NCI-H748 (cell line): ENCODE data around the gene CLEC11A.
A peak's percentile ranks its signal among the peaks of the same experiment; 100 is the strongest.
"Not testable (repeated sequence)": the region's sequence is repeated elsewhere in the genome, so short reads cannot be mapped to it uniquely, and the experiment has no call there.

ENCODE experiments used
- DNase-seq: peaks from one replicate; lab custom pipeline; 2025; ENCODE audit not compliant: unreplicated experiment; lab: John Stamatoyannopoulos, UW

The CLEC11A gene

DNA sequence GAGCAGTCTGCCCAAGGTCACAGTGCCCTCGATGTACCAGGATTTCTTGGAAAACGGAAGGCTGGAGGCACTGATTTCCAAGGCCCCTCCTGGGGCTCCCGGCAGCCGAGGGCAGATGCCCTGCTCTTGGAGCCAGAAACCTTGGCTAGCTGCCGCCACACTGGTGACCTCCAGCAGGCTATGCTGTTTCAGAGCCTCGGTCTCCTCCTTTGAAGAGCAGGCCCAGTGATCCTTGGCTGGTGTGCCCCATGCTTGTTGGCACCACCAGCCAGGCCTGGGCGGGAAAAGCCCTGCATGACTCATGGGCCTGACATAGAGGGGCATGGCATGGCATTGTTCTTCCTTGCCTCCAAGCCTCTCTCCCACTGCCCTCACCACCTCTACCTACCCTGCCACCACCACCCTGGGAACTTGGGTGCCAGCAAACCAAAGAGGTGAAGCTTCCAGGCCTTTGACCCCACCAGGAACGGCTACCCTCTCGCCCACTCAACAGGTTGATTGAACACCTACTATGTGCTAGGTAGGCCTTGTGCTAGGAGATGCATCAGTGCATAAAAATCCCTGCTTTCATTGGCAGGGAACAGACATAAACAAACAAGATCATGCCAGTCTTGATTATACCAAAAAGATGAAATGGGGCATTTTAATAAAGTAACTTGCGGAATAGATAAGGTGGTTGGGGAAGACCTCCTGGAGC is 1.6 kb upstream of the CLEC11A start:
- DNase-seq, result no peak

DNA sequence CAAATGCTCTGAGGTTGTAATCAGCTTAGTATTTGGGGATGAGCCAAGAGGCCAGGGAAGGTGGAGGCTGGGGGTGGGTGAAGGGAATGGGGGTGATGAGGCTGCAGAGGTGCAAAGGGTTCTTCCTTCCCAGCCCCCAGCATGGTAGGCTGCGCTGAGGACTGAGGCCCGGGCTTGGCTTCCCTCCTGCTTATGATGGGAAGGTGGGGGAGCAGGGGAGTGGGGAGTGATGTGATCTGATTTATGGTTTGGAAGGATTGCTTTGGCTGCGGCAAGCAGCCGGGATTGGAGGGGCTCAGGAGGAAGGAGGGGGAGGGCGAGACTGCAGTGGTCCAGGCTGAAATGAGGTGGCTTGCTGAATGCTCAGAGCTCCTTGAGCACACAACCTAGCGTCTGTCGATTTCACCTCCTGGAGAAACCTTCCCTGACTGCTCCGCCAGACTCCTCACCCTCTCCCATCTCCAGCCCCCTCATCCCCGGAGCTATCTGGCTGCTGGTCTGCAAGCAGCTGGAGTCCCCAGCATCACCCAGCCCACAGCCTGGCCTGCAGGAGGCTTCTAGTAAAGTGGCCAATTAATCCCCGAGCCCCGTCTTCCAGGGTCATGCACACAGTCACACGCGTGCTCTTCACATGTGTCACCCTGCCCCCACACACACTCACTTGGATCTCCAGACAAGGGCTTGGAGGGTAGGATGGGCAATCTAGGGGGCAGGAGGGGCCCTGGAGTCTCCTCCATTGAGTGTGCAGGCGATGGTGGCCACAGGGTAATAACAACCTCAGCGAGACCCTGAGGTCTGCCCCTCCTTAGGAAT is 757 bp upstream of the CLEC11A start:
- no peak for DNase-seq

- DNase-seq, result no peak
Measured at GRCh38 chr19:50723735-50724521, 764 bp downstream of the CLEC11A start.

GRCh38 chr19:50724522-50725217 is 1.5 kb downstream of the CLEC11A start:
- peak; percentile 99 for DNase-seq

DNA sequence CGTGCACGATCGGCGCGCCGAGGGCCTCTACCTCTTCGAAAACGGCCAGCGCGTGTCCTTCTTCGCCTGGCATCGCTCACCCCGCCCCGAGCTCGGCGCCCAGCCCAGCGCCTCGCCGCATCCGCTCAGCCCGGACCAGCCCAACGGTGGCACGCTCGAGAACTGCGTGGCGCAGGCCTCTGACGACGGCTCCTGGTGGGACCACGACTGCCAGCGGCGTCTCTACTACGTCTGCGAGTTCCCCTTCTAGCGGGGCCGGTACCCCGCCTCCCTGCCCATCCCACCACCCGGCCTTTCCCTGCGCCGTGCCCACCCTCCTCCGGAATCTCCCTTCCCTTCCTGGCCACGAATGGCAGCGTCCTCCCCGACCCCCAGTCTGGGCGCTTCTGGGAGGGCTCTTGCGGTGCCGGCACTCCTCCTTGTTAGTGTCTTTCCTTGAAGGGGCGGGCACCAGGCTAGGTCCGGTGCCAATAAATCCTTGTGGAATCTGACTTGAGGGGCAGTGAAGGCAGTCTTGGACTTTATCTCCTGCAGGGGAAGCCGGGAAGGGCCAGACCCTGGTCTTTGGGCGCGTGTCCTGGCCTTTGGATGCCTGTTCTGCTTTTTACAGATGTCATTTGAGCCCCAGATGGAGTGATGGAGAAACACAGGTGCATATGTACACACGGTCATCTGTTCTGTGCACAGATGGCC is 2.2 kb downstream of the CLEC11A start:
- DNase-seq, result peak; percentile 62

DNA sequence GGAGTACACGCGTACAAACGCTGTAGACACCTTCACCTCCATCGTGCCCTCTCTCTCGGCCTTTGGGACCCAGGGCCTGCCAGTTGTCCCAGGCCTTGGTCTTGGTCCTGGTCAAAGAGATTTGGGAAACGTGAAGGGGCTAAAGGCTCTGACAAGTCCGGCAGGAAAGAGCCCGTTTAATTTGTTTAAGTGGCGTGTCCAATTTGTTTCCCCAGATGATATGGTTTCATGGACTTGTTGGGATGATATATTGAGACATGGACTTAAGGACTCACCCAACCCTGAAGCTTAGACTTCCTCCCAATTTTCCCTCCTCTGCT is 2.7 kb downstream of the CLEC11A start:
- DNase-seq, result no peak

DNA sequence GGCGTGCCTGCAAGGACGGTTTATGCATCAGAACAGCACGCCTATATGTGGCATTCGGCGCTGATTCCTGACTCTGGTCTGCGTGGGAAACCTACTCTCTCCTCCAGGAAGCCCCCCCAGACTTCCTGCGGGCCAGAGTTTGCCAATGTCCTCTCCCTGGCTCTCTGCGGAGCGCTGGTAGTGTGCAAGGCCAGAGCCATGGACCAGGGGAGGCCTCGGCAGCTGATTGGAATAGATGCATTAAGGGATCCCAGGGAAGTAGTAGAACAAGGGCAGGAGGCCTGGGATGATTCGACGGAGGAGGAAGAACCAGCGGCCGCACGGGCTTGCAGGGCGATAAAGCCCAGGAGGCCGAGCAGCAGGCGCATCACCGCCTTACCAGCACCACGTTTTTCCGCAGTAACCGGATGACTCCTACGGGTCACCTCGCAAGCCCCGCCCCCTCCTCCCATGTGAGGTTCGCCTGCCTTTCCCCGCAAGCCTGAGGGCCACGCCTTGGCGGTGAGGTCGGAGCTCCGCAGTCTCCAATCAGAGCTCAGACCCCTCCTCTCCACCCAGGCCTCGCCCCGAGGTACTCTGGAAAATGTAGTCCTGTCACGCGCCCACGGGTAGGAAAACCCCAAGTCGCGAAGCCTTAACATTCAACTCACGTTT is 5.0 kb downstream of the CLEC11A start:
- peak; percentile 53 for DNase-seq

DNA sequence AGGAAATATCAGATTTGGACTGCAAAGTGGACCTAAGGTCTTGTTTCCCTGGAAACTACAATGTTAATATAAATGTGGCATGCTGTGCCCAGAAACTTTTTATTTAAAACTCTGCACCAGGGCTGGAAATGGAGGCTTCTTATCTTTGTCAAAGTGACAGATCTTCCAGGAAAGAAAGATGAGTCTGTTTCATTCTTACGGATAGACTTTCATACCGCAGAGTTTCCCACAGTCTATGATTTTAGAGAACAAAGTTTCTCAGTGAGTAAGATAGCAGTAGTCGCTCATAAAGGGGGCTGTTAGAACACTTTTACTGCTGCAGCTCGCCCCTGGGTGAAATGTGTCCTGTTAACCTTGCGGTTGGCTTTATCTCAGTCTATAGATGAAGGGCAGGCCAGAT is 6.7 kb downstream of the CLEC11A start:
- DNase-seq, result no peak

DNA sequence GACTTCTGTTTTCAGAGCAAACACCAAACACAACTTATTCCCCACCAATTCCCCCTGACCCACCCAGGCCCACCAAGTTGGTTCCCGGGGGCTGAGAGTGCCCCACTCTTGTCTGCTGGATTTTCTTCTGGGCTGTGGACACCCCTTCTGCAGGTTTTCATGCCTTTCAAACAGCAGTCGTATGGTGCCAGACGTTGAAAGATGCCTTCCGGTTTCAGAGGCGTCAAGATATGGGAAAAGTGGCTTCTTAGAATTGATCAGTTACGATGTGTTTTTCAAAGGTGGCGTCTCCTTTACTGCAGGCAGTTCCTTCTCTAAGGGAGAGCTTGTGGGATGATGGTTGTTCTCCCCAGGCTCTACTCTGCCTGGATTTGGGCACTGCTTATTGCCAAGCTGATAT is 12.7 kb downstream of the CLEC11A start:
- no peak for DNase-seq

- DNase-seq, result no peak
Measured at GRCh38 chr19:50736338-50736737, 13.2 kb downstream of the CLEC11A start.

- DNase-seq, result no peak
Measured at GRCh38 chr19:50739132-50739913, 16.2 kb downstream of the CLEC11A start.

DNA sequence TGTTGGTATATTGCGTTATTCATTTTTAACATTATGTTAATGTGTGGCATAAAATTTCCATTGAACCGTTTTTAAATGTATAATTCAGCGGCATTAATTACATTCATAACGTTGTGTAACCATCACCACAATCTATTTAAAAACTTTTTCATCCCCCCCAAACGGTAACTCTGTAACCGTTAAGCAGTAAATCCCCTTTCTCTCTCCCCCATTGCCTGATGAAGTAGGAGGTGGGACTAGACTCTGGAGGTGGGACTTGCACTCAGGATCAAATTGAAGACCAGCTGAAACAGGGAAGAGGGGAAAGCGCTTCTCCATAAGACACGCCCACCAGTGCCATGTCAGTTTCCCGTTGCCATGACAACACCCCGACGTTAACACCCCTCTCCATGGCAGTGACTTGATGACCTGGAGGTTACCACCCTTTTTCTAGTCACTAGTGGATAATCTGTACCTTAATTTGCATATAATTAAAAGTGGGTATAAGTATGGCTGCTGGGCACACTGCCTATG is 16.8 kb downstream of the CLEC11A start:
- peak; percentile 74 for DNase-seq

DNA sequence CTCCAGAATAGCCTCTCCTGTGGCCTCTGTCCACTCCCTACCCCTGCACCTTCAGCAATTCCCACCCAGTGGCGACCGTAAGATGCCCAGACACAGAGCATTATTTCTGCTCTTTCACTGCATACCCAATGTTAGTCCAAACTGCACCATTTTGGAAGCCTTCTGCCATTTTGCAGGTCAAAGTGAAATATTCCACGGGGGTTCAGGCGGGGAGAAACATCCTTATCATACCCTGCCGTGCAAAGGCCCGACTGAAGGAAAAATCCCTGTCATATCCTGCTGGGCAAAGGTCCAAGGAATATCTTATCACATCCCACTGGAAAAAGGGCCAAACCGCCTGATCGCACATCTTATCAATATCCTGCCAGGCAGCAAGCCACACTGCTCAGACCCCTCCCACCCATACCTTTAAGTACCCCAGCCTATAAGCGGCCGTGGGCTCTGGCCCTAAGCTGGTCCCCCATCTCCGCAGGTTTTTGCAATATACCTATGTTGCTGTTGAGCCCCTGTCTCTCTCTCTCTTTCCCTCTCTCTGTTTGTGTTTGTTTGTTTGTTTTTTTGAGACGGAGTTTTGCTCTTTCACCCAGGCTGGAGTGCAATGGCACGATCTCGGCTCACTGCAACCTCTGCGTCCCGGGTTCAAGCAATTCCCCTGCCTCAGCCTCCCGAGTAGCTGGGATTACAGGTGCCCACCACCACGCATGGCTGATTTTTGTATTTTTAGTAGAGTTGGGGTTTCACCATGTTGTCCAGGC is 18.2 kb downstream of the CLEC11A start:
- no peak for DNase-seq

GRCh38 chr19:50743537-50743936 is 20.4 kb downstream of the CLEC11A start:
- DNase-seq, result no peak

GRCh38 chr19:50745221-50745620 is 22.1 kb downstream of the CLEC11A start:
- DNase-seq, result no peak

DNA sequence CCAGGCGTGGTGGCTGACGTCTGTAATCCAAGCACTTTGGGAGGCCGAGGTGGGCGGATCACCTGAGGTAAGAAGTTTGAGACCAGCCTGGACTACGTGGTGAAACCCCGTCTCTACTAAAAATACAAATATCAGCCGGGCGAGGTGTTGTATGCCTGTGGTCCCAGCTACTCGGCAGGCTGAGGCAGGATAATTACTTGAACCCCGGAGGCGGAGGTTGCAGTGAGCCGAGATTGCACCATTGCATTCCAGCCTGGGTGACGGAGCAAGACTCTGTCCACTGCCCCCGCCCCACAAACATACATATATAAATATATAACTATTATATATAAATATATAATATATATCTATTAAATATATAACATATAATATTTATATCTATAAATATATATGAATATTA is 24.0 kb downstream of the CLEC11A start:
- not testable (repeated sequence) for DNase-seq

DNA sequence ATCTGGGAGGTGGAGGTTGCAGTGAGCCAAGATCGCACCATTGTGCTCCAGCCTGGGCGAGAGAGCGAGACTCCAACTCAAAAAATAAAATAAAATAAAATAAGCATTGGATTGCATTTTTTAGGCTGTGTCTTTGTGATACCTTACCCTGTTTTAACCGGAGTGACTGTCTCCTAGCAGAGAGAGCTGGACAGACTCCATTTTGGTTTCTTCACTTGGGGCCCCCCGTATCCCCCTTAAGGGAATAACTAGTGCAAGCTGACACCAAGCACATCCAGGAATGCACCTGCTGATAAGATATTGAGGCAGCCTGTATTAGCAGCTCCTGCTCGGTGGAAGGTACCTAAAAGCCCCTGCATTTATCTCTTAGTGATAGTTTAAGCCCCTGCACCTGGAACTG is 26.3 kb downstream of the CLEC11A start:
- no peak for DNase-seq

GRCh38 chr19:50750010-50750409 is 26.8 kb downstream of the CLEC11A start:
- peak; percentile 18 for DNase-seq
